ENCODE measurements around the gene GCSAM. TPM values are rescaled to one million over a fixed set of nuclear protein-coding genes. Genes with fewer than 3 reads are reported as not detected.

The GCSAM gene
- total RNA-seq, 1 experiment from 2014 or later = not detected

- no peak for TF ChIP-seq CTCF (conservative IDR thresholded peaks at IDR 0.05; ENCODE audit: low read depth, low read length)
- TF ChIP-seq EZH2 (IDR thresholded peaks at IDR 0.05; ENCODE audit: borderline replicate concordance, low read depth, low read length, poor library complexity, severe bottlenecking) = no peak
- Histone ChIP-seq H3K9me3 (ENCODE audit: low read depth, low read length, poor library complexity, severe bottlenecking) (no peaks in the 10 kb centered on the region), H3K4me1 (ENCODE audit: insufficient read depth, low read length, poor library complexity, severe bottlenecking) (peaks cover 13% of the 10 kb centered on the region), H3K4me3 (ENCODE audit: low read depth, low read length, poor library complexity, severe bottlenecking) (no peak overlapping the region), H3K27me3 (replicated peaks; ENCODE audit: insufficient read depth, low read depth, low read length, poor library complexity) (no peaks in the 10 kb centered on the region), H3K27ac (ENCODE audit: low read depth, low read length, poor library complexity, severe bottlenecking) (no peak overlapping the region), H3K36me3 (ENCODE audit: insufficient read depth, low read length, poor library complexity, severe bottlenecking) (no peaks in the 10 kb centered on the region)
- no TSS peak for BruUV-seq (replicated peaks)
- ChIA-PET CTCF (no interaction called here), POLR2A (ENCODE audit: low non-redundant PET) (no interaction called here)
- intact Hi-C loops (cut with micrococcal nuclease; ENCODE audit: unreplicated experiment) = no loop called here
- no peak for DNase-seq (ENCODE audit: low spot score)
Measured at GRCh38 chr3:112092496-112093179, 40.4 kb downstream of the GCSAM start.

GRCh38 chr3:112090887-112091586 lies 42.0 kb downstream of the GCSAM start:
- intact Hi-C loops (cut with micrococcal nuclease; ENCODE audit: unreplicated experiment) = no loop called here
- CTCF ChIA-PET = no interaction called here
- no peaks in the 10 kb centered on the region for H3K36me3 ChIP-seq (ENCODE audit: insufficient read depth, low read length, poor library complexity, severe bottlenecking)
- peaks cover 10% of the 10 kb centered on the region for H3K4me1 ChIP-seq (ENCODE audit: insufficient read depth, low read length, poor library complexity, severe bottlenecking)
- POLR2A ChIA-PET (ENCODE audit: low non-redundant PET) = no interaction called here
- H3K27me3 ChIP-seq (replicated peaks; ENCODE audit: insufficient read depth, low read depth, low read length, poor library complexity) = no peaks in the 10 kb centered on the region
- TF ChIP-seq EZH2 (IDR thresholded peaks at IDR 0.05; ENCODE audit: borderline replicate concordance, low read depth, low read length, poor library complexity, severe bottlenecking) (no peak), CTCF (conservative IDR thresholded peaks at IDR 0.05; ENCODE audit: low read depth, low read length) (no peak)
- no peaks in the 10 kb centered on the region for H3K9me3 ChIP-seq (ENCODE audit: low read depth, low read length, poor library complexity, severe bottlenecking)
- no peak overlapping the region for H3K4me3 ChIP-seq (ENCODE audit: low read depth, low read length, poor library complexity, severe bottlenecking)
- no TSS peak for BruUV-seq (replicated peaks)
- H3K27ac ChIP-seq (ENCODE audit: low read depth, low read length, poor library complexity, severe bottlenecking) = no peak overlapping the region
- DNase-seq (ENCODE audit: low spot score) = no peak

GRCh38 chr3:112089956-112090886 lies 42.8 kb downstream of the GCSAM start:
- peak; percentile 71 for DNase-seq (ENCODE audit: low spot score)
- Histone ChIP-seq H3K36me3 (ENCODE audit: insufficient read depth, low read length, poor library complexity, severe bottlenecking) (no peaks in the 10 kb centered on the region), H3K9me3 (ENCODE audit: low read depth, low read length, poor library complexity, severe bottlenecking) (no peaks in the 10 kb centered on the region), H3K4me1 (ENCODE audit: insufficient read depth, low read length, poor library complexity, severe bottlenecking) (peaks cover 10% of the 10 kb centered on the region), H3K4me3 (ENCODE audit: low read depth, low read length, poor library complexity, severe bottlenecking) (no peak overlapping the region), H3K27ac (ENCODE audit: low read depth, low read length, poor library complexity, severe bottlenecking) (no peak overlapping the region), H3K27me3 (replicated peaks; ENCODE audit: insufficient read depth, low read depth, low read length, poor library complexity) (no peaks in the 10 kb centered on the region)
- POLR2A ChIA-PET (ENCODE audit: low non-redundant PET) = no interaction called here
- intact Hi-C loops (cut with micrococcal nuclease; ENCODE audit: unreplicated experiment) = no loop called here
- CTCF ChIA-PET = interaction anchor here (0.6 kb wide), 1 partner anchor 21 kb away, joined by 4 read pairs; no protein-coding TSS in a partner anchor
- BruUV-seq (replicated peaks) = no TSS peak
- TF ChIP-seq CTCF (conservative IDR thresholded peaks at IDR 0.05; ENCODE audit: low read depth, low read length) = no peak
- TF ChIP-seq EZH2 (IDR thresholded peaks at IDR 0.05; ENCODE audit: borderline replicate concordance, low read depth, low read length, poor library complexity, severe bottlenecking) = no peak
